Mononuclear cell (primary cell): ENCODE data around the gene CTSG. TPM values are rescaled to one million over a fixed set of nuclear protein-coding genes. Genes with fewer than 3 reads are reported as not detected.
"Not testable (repeated sequence)": the region's sequence is repeated elsewhere in the genome, so short reads cannot be mapped to it uniquely, and the experiment has no call there.

ENCODE experiments used
- H3K27me3 ChIP-seq: 2 replicates; pipeline ENCODE4 v1.6.0; 2011; ENCODE audit warnings: low read length, control low read depth; ENCODE audit not compliant: insufficient read depth
- H3K4me1 ChIP-seq: 2 replicates; pipeline ENCODE4 v1.5.1; 2011; ENCODE audit warnings: mild to moderate bottlenecking, low read length, control low read depth; ENCODE audit not compliant: insufficient read depth
- H3K4me3 ChIP-seq: 2 replicates; pipeline ENCODE4 v1.5.1; 2011; ENCODE audit warnings: mild to moderate bottlenecking, low read length, moderate library complexity
- H3K9me3 ChIP-seq: 2 replicates; pipeline ENCODE4 v1.5.1; 2011; ENCODE audit warnings: low read depth, mild to moderate bottlenecking, control low read depth, low read length
- total RNA-seq: library from RNA; depleted of rRNA; stranded (reverse); fragments of >200 nt; gene quantifications from one replicate; pipeline ENCODE4 v1.2.3, GENCODE V29; 2012

CTSG gene
- total RNA-seq, 1 donor: not detected

GRCh38 chr14:24576771-24577170 is 721 bp upstream of the CTSG start:
- no peaks in the 10 kb centered on the region for H3K9me3 ChIP-seq
- H3K4me1 ChIP-seq: peaks cover 37% of the 10 kb centered on the region
- no peaks in the 10 kb centered on the region for H3K27me3 ChIP-seq
- no peak overlapping the region for H3K4me3 ChIP-seq

- Histone ChIP-seq H3K4me1 (peaks cover 37% of the 10 kb centered on the region), H3K4me3 (no peak overlapping the region), H3K9me3 (no peaks in the 10 kb centered on the region), H3K27me3 (no peaks in the 10 kb centered on the region)
Observed at GRCh38 chr14:24574206-24574774, 1.8 kb downstream of the CTSG start.

- no peak overlapping the region for H3K4me3 ChIP-seq
- H3K27me3 ChIP-seq: no peaks in the 10 kb centered on the region
- H3K4me1 ChIP-seq: no peaks in the 10 kb centered on the region
- peaks cover 7% of the 10 kb centered on the region for H3K9me3 ChIP-seq
Observed at GRCh38 chr14:24566318-24566717, 9.7 kb downstream of the CTSG start.

- Histone ChIP-seq H3K9me3 (peaks cover 7% of the 10 kb centered on the region), H3K4me3 (no peak overlapping the region), H3K4me1 (no peaks in the 10 kb centered on the region), H3K27me3 (no peaks in the 10 kb centered on the region)
Observed at GRCh38 chr14:24565766-24566165, 10.3 kb downstream of the CTSG start.

GRCh38 chr14:24563505-24563904 is 12.5 kb downstream of the CTSG start:
- Histone ChIP-seq H3K4me1 (no peaks in the 10 kb centered on the region), H3K27me3 (peaks cover 4% of the 10 kb centered on the region), H3K4me3 (no peak overlapping the region), H3K9me3 (peaks cover 7% of the 10 kb centered on the region)

GRCh38 chr14:24556756-24557155 is 19.3 kb downstream of the CTSG start:
- Histone ChIP-seq H3K4me3 (no peak overlapping the region), H3K4me1 (no peaks in the 10 kb centered on the region), H3K27me3 (peaks cover 4% of the 10 kb centered on the region), H3K9me3 (no peaks in the 10 kb centered on the region)

- not testable (repeated sequence) for H3K27me3 ChIP-seq, H3K9me3 ChIP-seq, H3K4me3 ChIP-seq, H3K4me1 ChIP-seq
Observed at GRCh38 chr14:24549064-24549463, 27.0 kb downstream of the CTSG start.

GRCh38 chr14:24542346-24542936 is 33.6 kb downstream of the CTSG start:
- Histone ChIP-seq H3K27me3 (peaks cover 3% of the 10 kb centered on the region), H3K4me3 (no peak overlapping the region), H3K4me1 (no peaks in the 10 kb centered on the region), H3K9me3 (no peaks in the 10 kb centered on the region)

GRCh38 chr14:24535737-24536136 is 40.3 kb downstream of the CTSG start:
- H3K4me3 ChIP-seq: no peak overlapping the region
- H3K27me3 ChIP-seq: peaks cover 3% of the 10 kb centered on the region
- no peaks in the 10 kb centered on the region for H3K4me1 ChIP-seq
- no peaks in the 10 kb centered on the region for H3K9me3 ChIP-seq

GRCh38 chr14:24534286-24534685 is 41.8 kb downstream of the CTSG start:
- Histone ChIP-seq H3K4me3 (no peak overlapping the region), H3K4me1 (no peaks in the 10 kb centered on the region), H3K27me3 (peaks cover 3% of the 10 kb centered on the region), H3K9me3 (no peaks in the 10 kb centered on the region)

GRCh38 chr14:24525877-24526620 is 50.0 kb downstream of the CTSG start:
- not testable (repeated sequence) for H3K27me3 ChIP-seq, H3K4me1 ChIP-seq, H3K9me3 ChIP-seq, H3K4me3 ChIP-seq

Other genes starting within 250 kb of the CTSG start
- 2.3 TPM for gene ADCY4, start 241.2 kb downstream of the CTSG start, total RNA-seq
- 9.9 TPM for gene RIPK3, start 236.3 kb downstream of the CTSG start, total RNA-seq
- 0.10 TPM for gene NFATC4, start 208.1 kb downstream of the CTSG start, total RNA-seq
- under 0.01 TPM for gene NYNRIN, start 177.2 kb downstream of the CTSG start, total RNA-seq
- 0.84 TPM for gene CBLN3, start 146.6 kb downstream of the CTSG start, total RNA-seq
- 148 TPM for gene KHNYN, start 146.3 kb downstream of the CTSG start, total RNA-seq
- gene SDR39U1, start 133.5 kb downstream of the CTSG start, total RNA-seq: 21.6 TPM
- gene CMA1, start 68.0 kb downstream of the CTSG start, total RNA-seq: not detected
- gene GZMH, start 33.4 kb upstream of the CTSG start, total RNA-seq: 56.1 TPM
- gene GZMB, start 57.9 kb upstream of the CTSG start, total RNA-seq: 54.7 TPM